ENCODE measurements around the gene SKOR1.

Gene SKOR1

GRCh38 chr15:67794832-67795574 is 30.3 kb upstream of the SKOR1 start:
- DNase-seq = no peak

- no peak for DNase-seq
Observed at GRCh38 chr15:67796196-67797127, 28.8 kb upstream of the SKOR1 start.

- no peak for DNase-seq
Observed at GRCh38 chr15:67799801-67800205, 25.5 kb upstream of the SKOR1 start.

GRCh38 chr15:67801142-67801541 is 24.2 kb upstream of the SKOR1 start:
- no peak for DNase-seq

GRCh38 chr15:67801926-67802914 is 23.1 kb upstream of the SKOR1 start:
- DNase-seq = no peak

GRCh38 chr15:67803299-67803698 is 22.0 kb upstream of the SKOR1 start:
- DNase-seq = no peak

GRCh38 chr15:67803996-67804843 is 21.1 kb upstream of the SKOR1 start:
- DNase-seq = no peak

- DNase-seq = no peak
Observed at GRCh38 chr15:67805008-67805665, 20.2 kb upstream of the SKOR1 start.

- DNase-seq = no peak
Observed at GRCh38 chr15:67805666-67806516, 19.4 kb upstream of the SKOR1 start.

- DNase-seq = no peak
Observed at GRCh38 chr15:67806536-67806935, 18.8 kb upstream of the SKOR1 start.

- DNase-seq = no peak
Observed at GRCh38 chr15:67807141-67807540, 18.2 kb upstream of the SKOR1 start.

GRCh38 chr15:67807836-67808235 is 17.5 kb upstream of the SKOR1 start:
- no peak for DNase-seq

- DNase-seq = no peak
Observed at GRCh38 chr15:67808821-67809220, 16.5 kb upstream of the SKOR1 start.

GRCh38 chr15:67809441-67809840 is 15.9 kb upstream of the SKOR1 start:
- no peak for DNase-seq

GRCh38 chr15:67809866-67810265 is 15.4 kb upstream of the SKOR1 start:
- DNase-seq = no peak

GRCh38 chr15:67812241-67812644 is 13.1 kb upstream of the SKOR1 start:
- DNase-seq = no peak

GRCh38 chr15:67813104-67813634 is 12.1 kb upstream of the SKOR1 start:
- no peak for DNase-seq

- DNase-seq = no peak
Observed at GRCh38 chr15:67815036-67815592, 10.2 kb upstream of the SKOR1 start.

GRCh38 chr15:67816668-67817067 is 8.6 kb upstream of the SKOR1 start:
- no peak for DNase-seq

- no peak for DNase-seq
Observed at GRCh38 chr15:67818464-67818863, 6.8 kb upstream of the SKOR1 start.
